ENCODE data around the gene HM13.

Gene HM13

DNA sequence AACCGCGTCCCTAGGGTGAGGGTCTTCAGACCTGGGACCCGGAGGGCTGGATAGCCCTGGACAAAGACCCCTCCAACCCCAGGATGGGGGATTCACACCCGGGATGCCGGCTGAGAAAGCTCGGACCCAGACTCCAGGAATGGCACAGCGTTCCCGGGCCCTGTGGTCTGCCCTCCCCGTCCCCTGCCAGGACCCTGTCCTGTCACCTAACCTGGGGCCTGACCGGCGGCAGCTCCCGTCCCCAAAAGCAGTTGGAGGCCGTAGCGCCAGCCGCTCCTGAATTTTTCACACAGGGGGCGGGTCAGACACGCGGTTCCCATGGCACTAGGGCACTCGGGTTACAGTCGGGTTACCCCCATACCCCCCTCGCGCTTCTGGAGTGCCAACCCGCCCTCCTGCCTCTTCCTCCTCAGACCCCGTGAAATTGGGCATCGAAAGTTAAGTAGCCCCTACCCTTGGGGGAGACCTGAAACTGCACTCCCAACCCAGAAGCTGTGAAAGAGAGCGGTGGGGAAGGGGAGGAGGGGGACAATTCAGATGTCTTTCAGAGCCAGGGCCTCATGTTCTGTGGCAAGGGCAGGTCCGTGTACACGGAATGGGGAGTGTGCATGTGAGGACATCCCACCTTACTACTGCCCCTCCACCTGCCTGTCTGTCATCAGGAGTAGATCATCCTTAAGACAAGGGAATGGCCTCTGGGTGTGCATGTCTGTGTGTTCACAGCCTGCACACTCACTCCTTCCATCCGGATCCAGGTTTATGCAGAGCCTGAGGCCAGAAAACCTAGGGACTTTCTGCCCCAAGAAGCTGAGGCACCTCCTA, 38.6 kb upstream of the HM13 start:
- DNase-seq (ENCODE audit: insufficient read length, low spot score) = no peak
- FAIRE-seq = no peak
- TF ChIP-seq, protein P1, sequence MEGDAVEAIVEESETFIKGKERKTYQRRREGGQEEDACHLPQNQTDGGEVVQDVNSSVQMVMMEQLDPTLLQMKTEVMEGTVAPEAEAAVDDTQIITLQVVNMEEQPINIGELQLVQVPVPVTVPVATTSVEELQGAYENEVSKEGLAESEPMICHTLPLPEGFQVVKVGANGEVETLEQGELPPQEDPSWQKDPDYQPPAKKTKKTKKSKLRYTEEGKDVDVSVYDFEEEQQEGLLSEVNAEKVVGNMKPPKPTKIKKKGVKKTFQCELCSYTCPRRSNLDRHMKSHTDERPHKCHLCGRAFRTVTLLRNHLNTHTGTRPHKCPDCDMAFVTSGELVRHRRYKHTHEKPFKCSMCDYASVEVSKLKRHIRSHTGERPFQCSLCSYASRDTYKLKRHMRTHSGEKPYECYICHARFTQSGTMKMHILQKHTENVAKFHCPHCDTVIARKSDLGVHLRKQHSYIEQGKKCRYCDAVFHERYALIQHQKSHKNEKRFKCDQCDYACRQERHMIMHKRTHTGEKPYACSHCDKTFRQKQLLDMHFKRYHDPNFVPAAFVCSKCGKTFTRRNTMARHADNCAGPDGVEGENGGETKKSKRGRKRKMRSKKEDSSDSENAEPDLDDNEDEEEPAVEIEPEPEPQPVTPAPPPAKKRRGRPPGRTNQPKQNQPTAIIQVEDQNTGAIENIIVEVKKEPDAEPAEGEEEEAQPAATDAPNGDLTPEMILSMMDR (IDR thresholded peaks at IDR 0.05; ENCODE audit: insufficient read depth, missing control alignments) = no peak

DNA sequence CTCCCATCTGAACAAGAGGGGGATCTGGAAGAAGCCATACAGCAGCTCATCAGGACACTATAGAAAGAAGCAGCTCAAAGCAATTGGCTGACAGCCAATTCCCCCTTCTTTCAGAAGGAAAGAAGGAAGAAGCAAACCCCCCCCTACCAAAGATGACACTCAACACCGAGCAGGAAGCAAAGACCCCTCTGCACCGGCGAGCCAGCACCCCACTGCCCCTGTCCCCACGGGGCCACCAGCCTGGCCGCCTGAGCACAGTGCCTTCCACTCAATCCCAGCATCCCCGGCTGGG, 38.0 kb upstream of the HM13 start:
- FAIRE-seq (no peak), DNase-seq (ENCODE audit: insufficient read length, low spot score) (no peak)
- TF ChIP-seq, protein P1 (IDR thresholded peaks at IDR 0.05; ENCODE audit: insufficient read depth, missing control alignments) = no peak

DNA sequence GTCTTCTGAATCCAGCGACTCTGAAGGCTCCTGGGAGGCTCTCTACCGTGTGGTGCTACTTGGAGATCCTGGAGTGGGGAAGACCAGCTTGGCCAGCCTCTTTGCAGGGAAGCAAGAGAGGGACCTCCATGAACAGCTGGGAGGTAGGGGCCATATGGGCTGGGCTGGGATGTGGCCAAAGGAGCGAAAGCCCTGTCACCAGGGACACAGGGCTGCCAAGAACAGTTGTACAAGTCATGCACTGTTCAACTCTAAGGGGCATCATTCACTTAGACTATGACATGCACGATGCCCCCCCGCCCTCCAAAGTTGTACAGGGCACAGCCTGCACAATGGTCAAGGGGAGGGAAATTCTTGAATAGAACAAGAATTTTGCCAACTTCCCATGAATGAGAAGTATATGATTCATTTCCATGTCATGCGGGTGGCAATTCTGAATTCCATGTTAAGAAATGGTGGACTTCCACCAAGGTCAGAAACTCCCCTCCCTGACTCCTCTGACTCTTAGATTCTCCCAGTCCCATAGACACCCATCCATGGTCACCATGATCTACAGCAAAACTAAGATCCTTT, 37.5 kb upstream of the HM13 start:
- TF ChIP-seq, protein P1 (IDR thresholded peaks at IDR 0.05; ENCODE audit: insufficient read depth, missing control alignments) = no peak
- DNase-seq (ENCODE audit: insufficient read length, low spot score) (no peak), FAIRE-seq (no peak)

DNA sequence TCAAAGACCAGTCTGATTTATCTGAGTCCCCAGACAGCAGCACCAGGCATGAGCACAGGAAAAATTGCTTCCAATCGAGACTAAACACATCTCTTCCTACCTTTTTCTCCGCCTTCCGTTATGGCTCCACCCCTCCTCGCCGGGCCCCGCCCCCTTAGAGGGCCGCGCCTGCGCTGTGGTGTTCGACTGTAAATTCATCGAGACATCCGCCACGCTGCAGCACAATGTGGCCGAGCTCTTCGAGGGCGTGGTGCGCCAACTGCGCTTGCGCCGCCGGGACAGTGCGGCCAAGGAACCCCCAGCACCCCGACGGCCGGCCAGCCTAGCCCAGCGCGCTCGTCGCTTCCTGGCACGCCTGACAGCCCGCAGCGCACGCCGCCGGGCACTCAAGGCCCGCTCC, 30.2 kb upstream of the HM13 start:
- TF ChIP-seq, protein P1 (IDR thresholded peaks at IDR 0.05; ENCODE audit: insufficient read depth, missing control alignments) = no peak
- no peak for DNase-seq (ENCODE audit: insufficient read length, low spot score)
- FAIRE-seq = no peak

DNA sequence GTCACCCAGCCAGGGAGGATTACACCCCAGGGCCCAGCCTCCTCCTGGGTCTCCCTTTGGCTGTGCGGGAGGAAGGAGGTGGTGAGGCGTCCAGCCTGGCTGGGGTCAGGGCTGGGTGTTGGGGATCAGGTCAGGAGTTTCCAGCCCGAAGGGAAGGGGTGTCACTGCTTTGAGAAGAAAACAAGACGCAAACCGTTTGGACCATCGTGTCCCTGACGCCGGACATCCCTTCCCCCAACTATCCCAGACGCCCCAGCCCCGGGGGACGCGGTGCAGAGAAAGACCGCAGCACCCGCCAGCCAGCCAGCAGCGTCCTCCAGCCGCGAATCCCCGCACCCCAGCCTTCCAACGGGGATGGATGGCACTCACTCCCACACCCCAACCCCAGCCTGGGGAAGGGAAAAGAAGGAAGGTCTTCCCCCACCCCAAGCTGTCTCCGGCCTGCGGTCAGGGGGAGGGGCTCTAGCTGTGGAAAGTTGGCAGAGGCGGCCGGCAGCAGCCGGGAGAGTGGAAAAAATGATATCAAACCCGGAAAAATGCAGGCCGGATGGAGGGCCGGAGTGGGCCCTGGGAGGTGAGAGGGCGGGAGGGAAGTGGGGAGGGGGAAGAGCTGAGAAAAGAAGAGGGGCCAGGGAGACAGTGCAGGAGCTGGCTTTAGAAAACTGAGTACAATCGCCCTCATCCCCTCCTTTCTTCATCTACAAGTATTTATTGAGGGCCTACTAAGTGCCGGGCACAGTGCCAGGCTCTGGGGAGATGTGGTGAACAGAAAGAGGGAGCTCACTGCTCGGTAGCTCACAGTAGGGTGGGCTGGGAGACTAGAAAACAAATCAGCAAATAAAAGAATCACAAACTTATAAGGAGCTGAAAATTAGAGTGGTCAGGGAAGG, 28.5 kb upstream of the HM13 start:
- FAIRE-seq (no peak), DNase-seq (ENCODE audit: insufficient read length, low spot score) (no peak)
- TF ChIP-seq, protein P1 (IDR thresholded peaks at IDR 0.05; ENCODE audit: insufficient read depth, missing control alignments) = no peak

DNA sequence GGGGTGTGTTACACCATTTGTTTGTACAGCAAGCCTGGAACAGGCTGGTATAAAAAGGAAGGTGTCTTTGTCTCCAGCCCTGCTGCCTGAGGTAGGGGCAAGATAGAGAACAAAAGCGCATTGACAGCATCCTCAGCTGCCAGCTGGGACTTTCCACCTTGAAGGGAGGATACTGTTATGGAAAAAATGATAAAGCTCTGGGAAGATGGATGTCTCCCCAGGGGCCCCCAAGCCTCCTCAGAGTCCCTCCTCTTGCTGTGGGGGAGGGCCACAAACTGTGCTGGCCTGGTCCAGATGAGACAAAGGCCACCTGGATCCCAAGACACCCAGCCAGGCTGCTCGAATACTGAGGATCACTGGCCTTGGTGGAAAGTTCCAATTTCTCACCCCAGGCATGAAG, 26.1 kb upstream of the HM13 start:
- FAIRE-seq = no peak
- DNase-seq (ENCODE audit: insufficient read length, low spot score) = no peak
- TF ChIP-seq, protein P1 (IDR thresholded peaks at IDR 0.05; ENCODE audit: insufficient read depth, missing control alignments) = no peak
